Psoas muscle (tissue), 8 donors: ENCODE data around the gene DHCR24. TPM values are rescaled to one million over a fixed set of nuclear protein-coding genes. Genes with fewer than 3 reads are reported as not detected.

ENCODE experiments used
- ATAC-seq, 4 donors: fragments of 200-7000 bp; cut with Tn5 transposase; one replicate each; pipeline ENCODE4 v1.9.1; 2020; ENCODE audit warnings: moderate library complexity in 3 of 4, mild to moderate bottlenecking in 2 of 4
- DNase-seq, 2 donors: peaks; one replicate each; pipeline ENCODE4 v3.0.0-alpha.2; 2020
- H3K27ac ChIP-seq: fragments of 200-600 bp; one replicate; pipeline ENCODE4 v1.8.0; 2022
- H3K27me3 ChIP-seq, 3 donors: fragments of 200-600 bp in 1 of 3; one replicate each; pipeline versions ENCODE4 v1.6.1 to v1.8.0; 2013 to 2022; ENCODE audit warnings: low read length in 2 of 3, mild to moderate bottlenecking in 2 of 3, moderate library complexity in 1 of 3; ENCODE audit not compliant: insufficient read depth in 3 of 3
- H3K36me3 ChIP-seq, 2 donors: fragments of 200-600 bp in 1 of 2; one replicate each; pipeline versions ENCODE4 v1.6.1 to v1.8.0; 2013 to 2022; ENCODE audit warnings: low read depth in 1 of 2, mild to moderate bottlenecking in 1 of 2, moderate library complexity in 1 of 2; ENCODE audit not compliant: insufficient read depth in 1 of 2
- H3K4me1 ChIP-seq: fragments of 200-600 bp; one replicate; pipeline ENCODE4 v1.8.0; 2022
- H3K4me3 ChIP-seq: fragments of 200-600 bp; one replicate; pipeline ENCODE4 v1.8.0; 2022; ENCODE audit warnings: mild to moderate bottlenecking
- H3K9me3 ChIP-seq: fragments of 200-600 bp; one replicate; pipeline ENCODE4 v1.8.0; 2022
- WGBS, 3 donors: extraction: QIAGEN DNeasy Blood & Tissue Kit; methylation state at CpG; one replicate each; pipeline versions ENCODE4 v1.1.6 to v1.1.7; 2013; 5-methylcytosine and 5-hydroxymethylcytosine counted together
- intact Hi-C, 2 donors: fragments of 100-400 bp; cut with DNase I; formaldehyde crosslinking; loops; one replicate each; pipeline versions ENCODE4 v1.11.0 to v1.14.2; 2022
- polyA plus RNA-seq, 3 donors: library from polyadenylated mRNA; stranded (reverse); fragments of 200-250 nt; gene quantifications; one replicate each; pipeline ENCODE4 v1.2.3, GENCODE V29; 2013
- total RNA-seq, 4 donors: library from RNA; stranded (reverse); fragmentation: NEBNext Ultra II Directional in 2 of 4; extraction: Animal tissue kit (Norgen Biotek cat#: 25700) in 2 of 4; gene quantifications; one replicate each; pipeline versions ENCODE4 v1.2.1 to v1.2.4, GENCODE V29; 2021 to 2023
- TF ChIP-seq, protein P1 (sequence below): fragments of 200-600 bp; IDR thresholded peaks from one replicate; pipeline ENCODE4 v1.8.0; 2022; ENCODE audit warnings: antibody characterized with exemption
- donor health status: healthy with polysubstance abuse.
- donor health status: DM: no; HTN: no; CAD: no; lungs with moderate emphysema.
- donor health status: Bipolar disorder and iron deficiency.
- donor health status: healthy.
- donor health status: DM: yes; HTN: yes; CAD: no.
- donor health status: DM: no; HTN: no; CAD: no.
- donor health status: DM: no; HTN: no; CAD: no.
- donor health status: DM: yes; HTN: yes; CAD: no.

Gene DHCR24
- total and polyA plus RNA-seq, 7 donors: 8.8 to 215 (median 117) TPM

DNA sequence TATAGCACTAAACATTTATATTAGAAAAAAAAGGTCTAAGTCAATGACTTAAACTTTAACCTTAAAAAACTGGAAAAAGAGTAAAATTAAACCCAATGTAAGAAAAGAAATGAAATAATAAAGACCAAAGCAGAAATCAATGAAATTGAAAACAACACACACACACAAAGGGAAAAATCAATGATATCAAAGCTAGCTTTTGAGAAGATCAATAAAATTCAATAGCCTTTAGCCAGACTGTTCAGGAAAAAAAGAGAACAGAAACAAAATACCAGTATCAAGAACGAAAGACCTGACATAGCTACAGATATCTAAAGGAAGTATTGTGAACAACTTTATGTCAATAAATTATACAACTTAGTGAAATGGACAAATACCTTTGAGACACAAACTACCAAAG lies 7.1 kb downstream of the DHCR24 start:
- Histone ChIP-seq H3K27ac (no peak overlapping the region), H3K36me3 (peaks cover 0 to 27% of the 10 kb centered on the region in 2 donors), H3K4me1 (peaks cover 21% of the 10 kb centered on the region), H3K27me3 (no peaks in the 10 kb centered on the region), H3K4me3 (no peak overlapping the region), H3K9me3 (no peaks in the 10 kb centered on the region)
- DNase-seq: no peak
- WGBS, 3 donors: 89 to 94% (median 91%) methylated on average over 1 of the region's 1 CpG
- no peak for ATAC-seq
- intact Hi-C loops: no loop called here
- TF ChIP-seq, protein P1, sequence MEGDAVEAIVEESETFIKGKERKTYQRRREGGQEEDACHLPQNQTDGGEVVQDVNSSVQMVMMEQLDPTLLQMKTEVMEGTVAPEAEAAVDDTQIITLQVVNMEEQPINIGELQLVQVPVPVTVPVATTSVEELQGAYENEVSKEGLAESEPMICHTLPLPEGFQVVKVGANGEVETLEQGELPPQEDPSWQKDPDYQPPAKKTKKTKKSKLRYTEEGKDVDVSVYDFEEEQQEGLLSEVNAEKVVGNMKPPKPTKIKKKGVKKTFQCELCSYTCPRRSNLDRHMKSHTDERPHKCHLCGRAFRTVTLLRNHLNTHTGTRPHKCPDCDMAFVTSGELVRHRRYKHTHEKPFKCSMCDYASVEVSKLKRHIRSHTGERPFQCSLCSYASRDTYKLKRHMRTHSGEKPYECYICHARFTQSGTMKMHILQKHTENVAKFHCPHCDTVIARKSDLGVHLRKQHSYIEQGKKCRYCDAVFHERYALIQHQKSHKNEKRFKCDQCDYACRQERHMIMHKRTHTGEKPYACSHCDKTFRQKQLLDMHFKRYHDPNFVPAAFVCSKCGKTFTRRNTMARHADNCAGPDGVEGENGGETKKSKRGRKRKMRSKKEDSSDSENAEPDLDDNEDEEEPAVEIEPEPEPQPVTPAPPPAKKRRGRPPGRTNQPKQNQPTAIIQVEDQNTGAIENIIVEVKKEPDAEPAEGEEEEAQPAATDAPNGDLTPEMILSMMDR: no peak

DNA sequence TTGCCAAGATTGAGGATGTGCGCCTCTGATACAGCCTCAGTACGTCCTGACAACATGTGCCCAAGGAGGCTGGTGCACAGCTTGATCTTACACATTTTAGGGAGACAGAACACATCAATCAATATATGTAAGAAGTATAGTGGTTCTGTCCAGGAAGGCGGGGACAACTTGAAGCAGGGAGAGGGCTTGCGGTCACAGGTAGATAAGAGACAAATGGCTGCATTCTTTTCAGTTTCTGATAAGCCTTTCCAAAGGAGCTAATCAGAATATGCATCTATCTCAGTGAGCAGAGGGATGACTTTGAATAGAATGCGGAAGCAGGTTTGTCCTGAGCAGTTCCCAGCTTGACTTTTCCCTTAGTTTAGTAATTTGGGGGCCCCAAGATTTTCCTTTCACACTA lies 10.2 kb downstream of the DHCR24 start:
- peaks cover 0 to 57% of the 10 kb centered on the region in 2 donors for H3K36me3 ChIP-seq
- TF ChIP-seq, protein P1: no peak
- H3K9me3 ChIP-seq: no peaks in the 10 kb centered on the region
- no peak for DNase-seq
- H3K4me1 ChIP-seq: no peaks in the 10 kb centered on the region
- intact Hi-C loops: no loop called here
- ATAC-seq: no peak
- H3K27ac ChIP-seq: no peak overlapping the region
- WGBS, 3 donors: 95 to 98% (median 98%) methylated on average over 5 of the region's 5 CpGs
- H3K4me3 ChIP-seq: no peak overlapping the region
- H3K27me3 ChIP-seq: no peaks in the 10 kb centered on the region

DNA sequence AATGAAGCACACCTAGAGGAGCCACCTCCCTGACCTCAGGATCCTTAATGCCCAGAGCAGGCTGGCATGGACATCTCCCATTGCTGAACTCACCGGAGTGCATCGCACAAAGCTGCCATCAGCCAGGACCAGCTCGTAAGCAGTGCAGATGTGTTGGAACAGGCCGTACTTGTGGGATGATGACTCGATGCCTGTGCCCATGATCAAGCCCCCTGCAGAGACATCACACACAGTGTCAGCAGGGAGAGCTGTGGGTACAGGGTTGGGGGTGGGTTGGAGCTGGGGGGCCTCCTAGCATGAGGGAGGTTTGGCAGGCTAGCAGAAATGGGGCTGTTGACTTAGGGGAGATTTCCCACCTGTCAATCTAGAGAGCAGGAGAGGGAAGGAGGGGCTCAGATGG lies 12.0 kb downstream of the DHCR24 start:
- intact Hi-C loops: no loop called here
- DNase-seq (peak in 1 of 2 donors; percentile 35), ATAC-seq (no peak)
- Histone ChIP-seq H3K4me1 (no peaks in the 10 kb centered on the region), H3K4me3 (no peak overlapping the region), H3K36me3 (peaks cover 0 to 67% of the 10 kb centered on the region in 2 donors), H3K9me3 (no peaks in the 10 kb centered on the region), H3K27me3 (no peaks in the 10 kb centered on the region), H3K27ac (no peak overlapping the region)
- TF ChIP-seq, protein P1: no peak
- 87 to 92% (median 91%) methylated on average over 5 of the region's 5 CpGs for WGBS, 3 donors

DNA sequence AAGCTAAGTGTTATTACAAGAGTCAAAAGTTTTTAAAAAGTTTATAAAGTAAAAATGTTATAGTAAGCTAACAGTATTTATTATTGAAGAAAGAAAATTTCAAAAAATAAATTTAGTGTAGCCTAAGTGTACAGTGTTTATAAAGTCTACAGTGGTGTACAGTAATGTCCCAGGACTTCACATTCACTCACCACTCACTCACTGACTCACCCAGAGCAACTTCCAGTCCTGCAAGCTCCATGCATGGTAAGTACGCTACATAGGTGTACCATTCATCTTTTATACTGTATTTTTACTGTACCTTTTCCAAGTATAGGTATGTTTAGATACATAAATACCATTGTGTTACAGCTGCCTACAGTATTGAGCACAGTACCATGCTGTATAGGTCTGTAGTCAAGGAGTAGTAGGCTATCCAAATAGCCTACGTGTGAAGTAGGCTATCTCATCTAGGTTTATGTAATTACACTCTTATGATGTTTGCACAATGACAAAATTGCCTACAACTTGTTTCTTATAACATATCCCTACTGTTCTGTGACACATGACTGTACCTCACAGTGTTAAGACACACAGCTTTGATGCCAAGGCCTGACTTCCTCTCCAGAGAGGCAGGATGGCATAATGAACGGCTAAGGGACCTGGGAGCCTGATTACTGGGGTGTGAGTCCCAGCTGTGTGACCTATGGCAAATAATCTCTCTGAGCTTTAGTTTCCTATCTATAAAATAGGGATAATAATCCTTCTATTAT lies 12.7 kb downstream of the DHCR24 start:
- Histone ChIP-seq H3K4me1 (no peaks in the 10 kb centered on the region), H3K27ac (no peak overlapping the region), H3K4me3 (no peak overlapping the region), H3K36me3 (peaks cover 0 to 75% of the 10 kb centered on the region in 2 donors), H3K9me3 (no peaks in the 10 kb centered on the region), H3K27me3 (no peaks in the 10 kb centered on the region)
- TF ChIP-seq, protein P1: no peak
- intact Hi-C loops: no loop called here
- WGBS, 3 donors: 88 to 96% (median 90%) methylated on average over 3 of the region's 3 CpGs
- DNase-seq (peak in 1 of 2 donors; percentile 5), ATAC-seq (no peak)

DNA sequence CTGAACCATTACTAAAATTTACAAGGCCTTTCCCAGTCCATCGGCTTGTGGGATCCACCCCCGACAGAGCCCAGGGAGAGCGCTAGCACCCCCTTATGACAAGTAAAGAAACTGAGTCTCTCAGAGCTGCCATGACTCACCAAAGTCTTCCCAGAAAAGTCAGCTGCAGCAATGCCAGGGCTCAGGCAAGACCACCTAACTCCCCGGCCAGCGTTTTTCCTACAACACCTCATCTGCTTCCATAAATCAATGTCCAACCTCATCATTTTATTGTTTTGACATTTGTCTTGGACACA lies 15.0 kb downstream of the DHCR24 start:
- H3K9me3 ChIP-seq: no peaks in the 10 kb centered on the region
- TF ChIP-seq, protein P1: no peak
- WGBS, 3 donors: 83 to 88% (median 87%) methylated on average over 5 of the region's 5 CpGs
- H3K27me3 ChIP-seq: no peaks in the 10 kb centered on the region
- intact Hi-C loops: no loop called here
- ATAC-seq (peak in 1 of 4 donors; percentile 21), DNase-seq (no peak)
- no peak overlapping the region for H3K27ac ChIP-seq
- no peaks in the 10 kb centered on the region for H3K4me1 ChIP-seq
- no peak overlapping the region for H3K4me3 ChIP-seq
- H3K36me3 ChIP-seq: peaks cover 0 to 90% of the 10 kb centered on the region in 2 donors
